Fibroblast of upper back skin (primary cell): ENCODE data around the gene INPP5F.
"Not testable (repeated sequence)": the region's sequence is repeated elsewhere in the genome, so short reads cannot be mapped to it uniquely, and the experiment has no call there.

ENCODE experiments used
- DNase-seq: peaks from one replicate; pipeline ENCODE4 v3.0.0-alpha.2; 2013

INPP5F gene

GRCh38 chr10:119821182-119821581 is 95.3 kb downstream of the INPP5F start:
- DNase-seq: peak; percentile 7

GRCh38 chr10:119824299-119824698 is 98.4 kb downstream of the INPP5F start:
- no peak for DNase-seq

- DNase-seq: peak; percentile 34
Measured at GRCh38 chr10:119826771-119827170, 100.9 kb downstream of the INPP5F start.

- DNase-seq: no peak
Measured at GRCh38 chr10:119827430-119827829, 101.6 kb downstream of the INPP5F start.

- DNase-seq: no peak
Measured at GRCh38 chr10:119829429-119829828, 103.6 kb downstream of the INPP5F start.

GRCh38 chr10:119830851-119831250 is 105.0 kb downstream of the INPP5F start:
- DNase-seq: no peak

GRCh38 chr10:119831656-119832055 is 105.8 kb downstream of the INPP5F start:
- no peak for DNase-seq

- no peak for DNase-seq
Measured at GRCh38 chr10:119832951-119833350, 107.1 kb downstream of the INPP5F start.

- DNase-seq: no peak
Measured at GRCh38 chr10:119834188-119834587, 108.3 kb downstream of the INPP5F start.

- no peak for DNase-seq
Measured at GRCh38 chr10:119845656-119846055, 119.8 kb downstream of the INPP5F start.

GRCh38 chr10:119849031-119849789 is 123.4 kb downstream of the INPP5F start:
- peak; percentile 90 for DNase-seq

- peak; percentile 41 for DNase-seq
Measured at GRCh38 chr10:119849944-119850343, 124.1 kb downstream of the INPP5F start.

GRCh38 chr10:119852277-119852676 is 126.4 kb downstream of the INPP5F start:
- no peak for DNase-seq

GRCh38 chr10:119852822-119853221 is 127.0 kb downstream of the INPP5F start:
- no peak for DNase-seq

GRCh38 chr10:119853574-119853973 is 127.7 kb downstream of the INPP5F start:
- peak; percentile 31 for DNase-seq

GRCh38 chr10:119858063-119858462 is 132.2 kb downstream of the INPP5F start:
- DNase-seq: no peak

- DNase-seq: peak; percentile 45
Measured at GRCh38 chr10:119859420-119860258, 133.8 kb downstream of the INPP5F start.

- DNase-seq: no peak
Measured at GRCh38 chr10:119860866-119861607, 135.2 kb downstream of the INPP5F start.

GRCh38 chr10:119862524-119862923 is 136.7 kb downstream of the INPP5F start:
- no peak for DNase-seq

- DNase-seq: no peak
Measured at GRCh38 chr10:119863951-119864565, 138.2 kb downstream of the INPP5F start.

- no peak for DNase-seq
Measured at GRCh38 chr10:119865699-119866240, 139.9 kb downstream of the INPP5F start.

- DNase-seq: no peak
Measured at GRCh38 chr10:119867317-119867716, 141.5 kb downstream of the INPP5F start.

GRCh38 chr10:119869398-119869797 is 143.5 kb downstream of the INPP5F start:
- not testable (repeated sequence) for DNase-seq
